ENCODE measurements around the gene CD37. TPM values are rescaled to one million over a fixed set of nuclear protein-coding genes. Genes with fewer than 3 reads are reported as not detected.

Gene CD37
- total RNA-seq, 6 experiments from 2014 or later, result not detected

DNA sequence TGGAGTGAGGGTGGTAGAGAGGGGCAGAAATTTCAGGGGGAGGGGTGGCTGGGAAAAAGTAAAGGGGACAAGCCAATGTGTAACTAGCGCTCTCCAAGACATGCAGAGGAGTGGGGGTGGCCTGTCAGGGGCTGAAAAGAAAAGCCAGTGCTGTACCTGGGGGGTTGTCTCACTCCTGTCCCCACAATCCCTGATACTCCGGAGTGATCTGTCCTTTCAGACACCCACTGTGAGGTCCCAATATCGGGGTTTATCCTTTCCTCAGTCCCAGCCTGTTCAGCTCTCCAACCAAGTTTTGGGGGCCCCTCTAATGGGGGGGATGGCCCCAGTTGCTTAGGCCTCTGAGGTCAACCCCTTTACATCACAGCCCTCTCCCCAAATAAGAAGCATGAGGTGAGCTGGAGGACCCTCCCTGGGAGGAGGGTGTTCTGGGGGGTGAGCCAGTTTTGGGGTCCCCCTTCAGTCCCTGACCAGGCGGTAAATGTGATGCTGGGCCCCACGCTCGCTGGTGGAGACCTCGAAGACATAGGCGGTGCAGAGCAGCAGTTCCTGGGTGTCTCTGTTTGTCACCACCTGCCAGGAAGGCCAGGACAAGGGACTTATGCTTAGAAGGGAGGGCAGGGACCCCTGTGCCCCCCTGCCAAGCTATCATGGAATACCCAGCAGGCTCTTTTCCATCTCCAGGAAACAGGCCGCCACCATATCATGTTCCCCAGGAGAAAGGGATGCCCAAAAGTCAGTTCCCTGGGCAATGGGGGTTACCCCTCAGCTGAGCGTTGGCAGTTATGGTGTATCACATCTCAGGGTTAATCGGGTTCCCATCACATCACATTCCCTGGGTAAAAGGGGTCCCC lies 5.9 kb downstream of the CD37 start:
- Mint-ChIP-seq H3K9me3 (no peaks in the 10 kb centered on the region), H3K36me3 (ENCODE audit: low read depth) (peaks cover 25% of the 10 kb centered on the region), H3K27me3 (ENCODE audit: insufficient read depth) (peaks cover 11% of the 10 kb centered on the region), H3K4me3 (no peak overlapping the region), H3K27ac (no peak overlapping the region), H3K4me1 (ENCODE audit: low read depth) (no peaks in the 10 kb centered on the region)
- DNase-seq, result no peak
- TF ChIP-seq, protein P1, sequence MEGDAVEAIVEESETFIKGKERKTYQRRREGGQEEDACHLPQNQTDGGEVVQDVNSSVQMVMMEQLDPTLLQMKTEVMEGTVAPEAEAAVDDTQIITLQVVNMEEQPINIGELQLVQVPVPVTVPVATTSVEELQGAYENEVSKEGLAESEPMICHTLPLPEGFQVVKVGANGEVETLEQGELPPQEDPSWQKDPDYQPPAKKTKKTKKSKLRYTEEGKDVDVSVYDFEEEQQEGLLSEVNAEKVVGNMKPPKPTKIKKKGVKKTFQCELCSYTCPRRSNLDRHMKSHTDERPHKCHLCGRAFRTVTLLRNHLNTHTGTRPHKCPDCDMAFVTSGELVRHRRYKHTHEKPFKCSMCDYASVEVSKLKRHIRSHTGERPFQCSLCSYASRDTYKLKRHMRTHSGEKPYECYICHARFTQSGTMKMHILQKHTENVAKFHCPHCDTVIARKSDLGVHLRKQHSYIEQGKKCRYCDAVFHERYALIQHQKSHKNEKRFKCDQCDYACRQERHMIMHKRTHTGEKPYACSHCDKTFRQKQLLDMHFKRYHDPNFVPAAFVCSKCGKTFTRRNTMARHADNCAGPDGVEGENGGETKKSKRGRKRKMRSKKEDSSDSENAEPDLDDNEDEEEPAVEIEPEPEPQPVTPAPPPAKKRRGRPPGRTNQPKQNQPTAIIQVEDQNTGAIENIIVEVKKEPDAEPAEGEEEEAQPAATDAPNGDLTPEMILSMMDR (IDR thresholded peaks at IDR 0.05), result no peak

DNA sequence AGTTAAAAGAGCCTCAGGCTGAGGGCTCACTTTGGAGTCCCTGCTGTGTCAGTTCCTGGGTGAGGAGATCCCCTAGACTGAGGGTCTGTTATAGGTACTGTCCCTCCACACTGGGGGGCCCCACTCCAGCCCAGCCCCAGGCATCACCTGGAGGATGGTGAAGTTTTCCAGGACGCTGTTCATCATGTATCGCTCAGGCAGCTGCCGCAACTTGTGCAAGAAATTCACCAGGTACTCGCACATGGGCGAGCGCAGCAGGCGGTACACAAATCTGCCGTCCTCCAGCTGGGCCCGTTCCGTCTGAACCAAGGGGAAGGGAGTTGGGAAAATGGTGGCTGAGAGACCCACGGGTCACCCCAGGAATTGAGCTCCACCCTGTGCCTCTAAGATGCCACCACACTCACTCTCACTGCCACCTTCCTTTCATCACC lies 7.1 kb downstream of the CD37 start:
- peaks cover 25% of the 10 kb centered on the region for H3K36me3 Mint-ChIP-seq (ENCODE audit: low read depth)
- H3K4me1 Mint-ChIP-seq (ENCODE audit: low read depth), result no peaks in the 10 kb centered on the region
- TF ChIP-seq, protein P1 (IDR thresholded peaks at IDR 0.05), result no peak
- no peak overlapping the region for H3K4me3 Mint-ChIP-seq
- DNase-seq, result no peak
- no peaks in the 10 kb centered on the region for H3K9me3 Mint-ChIP-seq
- no peak overlapping the region for H3K27ac Mint-ChIP-seq
- H3K27me3 Mint-ChIP-seq (ENCODE audit: insufficient read depth), result peaks cover 11% of the 10 kb centered on the region

DNA sequence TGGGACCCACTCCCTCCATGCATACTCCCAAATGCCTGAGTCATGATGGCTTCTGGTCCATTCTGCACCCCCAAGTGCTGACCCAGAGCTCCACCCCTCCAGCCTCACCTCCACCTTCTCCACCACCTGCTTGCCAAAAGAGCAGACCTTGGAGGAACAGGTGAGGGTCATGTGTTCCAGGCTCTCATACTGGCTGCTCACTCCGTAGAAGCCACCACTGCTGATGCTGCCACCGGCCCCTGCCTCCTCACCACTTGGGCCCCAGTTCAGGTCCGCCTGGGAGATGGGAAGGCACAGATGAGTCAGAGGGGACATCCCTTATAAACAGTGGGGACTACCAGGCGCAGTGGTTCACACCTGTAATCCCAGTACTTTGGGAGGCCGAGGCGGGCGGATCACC lies 7.9 kb downstream of the CD37 start:
- no peak overlapping the region for H3K4me3 Mint-ChIP-seq
- DNase-seq, result no peak
- H3K36me3 Mint-ChIP-seq (ENCODE audit: low read depth), result peaks cover 32% of the 10 kb centered on the region
- H3K27ac Mint-ChIP-seq, result no peak overlapping the region
- TF ChIP-seq, protein P1 (IDR thresholded peaks at IDR 0.05), result no peak
- H3K4me1 Mint-ChIP-seq (ENCODE audit: low read depth), result no peaks in the 10 kb centered on the region
- no peaks in the 10 kb centered on the region for H3K9me3 Mint-ChIP-seq
- peaks cover 11% of the 10 kb centered on the region for H3K27me3 Mint-ChIP-seq (ENCODE audit: insufficient read depth)

DNA sequence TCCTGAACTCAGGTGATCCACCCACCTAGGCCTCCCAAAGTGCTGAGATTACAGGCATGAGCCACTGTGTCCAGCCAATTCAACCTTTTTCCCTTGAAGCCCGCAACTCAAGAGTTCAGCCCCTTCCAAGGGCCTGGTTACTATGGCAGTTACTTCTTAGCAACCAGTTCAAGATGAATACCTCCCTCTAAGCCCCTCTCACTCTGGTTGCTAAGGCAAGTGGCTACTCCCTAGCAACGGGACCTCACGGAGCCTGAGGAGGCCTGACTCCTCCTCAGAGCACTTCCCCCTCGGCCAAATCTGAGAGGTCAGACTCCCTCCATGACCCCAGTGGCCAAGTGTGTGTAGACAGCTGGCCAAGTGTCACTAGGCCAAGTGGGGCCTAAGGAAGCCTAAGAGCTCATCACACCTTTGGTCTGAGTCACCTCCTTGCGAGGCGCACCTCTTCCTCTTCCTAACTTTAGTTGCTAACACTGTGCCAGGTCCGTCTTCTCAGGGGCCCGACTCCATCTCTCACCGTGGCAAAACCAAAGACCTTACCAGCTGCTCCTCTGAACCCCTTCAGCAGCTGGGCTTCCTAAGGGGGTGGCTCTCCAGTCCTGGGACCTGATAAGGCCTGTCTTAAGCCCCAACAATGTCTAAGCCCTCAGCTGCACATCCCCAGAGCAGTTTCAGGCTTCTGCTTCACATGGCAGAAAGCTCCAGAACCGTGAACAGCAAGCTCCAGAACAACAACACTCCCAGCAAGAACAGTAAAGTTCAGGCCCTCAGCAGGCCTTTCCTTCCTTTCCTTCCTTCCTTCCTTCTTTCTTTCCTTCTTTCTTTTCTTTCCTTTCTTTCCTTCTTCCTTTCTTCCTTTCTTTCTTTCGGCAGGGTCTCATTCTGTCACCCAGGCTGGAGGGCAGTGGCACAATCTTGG lies 9.6 kb downstream of the CD37 start:
- no peak overlapping the region; the same call in 1 of the 2 replicates for H3K27ac Mint-ChIP-seq
- H3K4me3 Mint-ChIP-seq, result no peak overlapping the region
- peaks cover 40% of the 10 kb centered on the region for H3K36me3 Mint-ChIP-seq (ENCODE audit: low read depth)
- H3K27me3 Mint-ChIP-seq (ENCODE audit: insufficient read depth), result peaks cover 5% of the 10 kb centered on the region
- DNase-seq, result no peak
- no peaks in the 10 kb centered on the region for H3K4me1 Mint-ChIP-seq (ENCODE audit: low read depth)
- H3K9me3 Mint-ChIP-seq, result no peaks in the 10 kb centered on the region
- TF ChIP-seq, protein P1 (IDR thresholded peaks at IDR 0.05), result no peak

DNA sequence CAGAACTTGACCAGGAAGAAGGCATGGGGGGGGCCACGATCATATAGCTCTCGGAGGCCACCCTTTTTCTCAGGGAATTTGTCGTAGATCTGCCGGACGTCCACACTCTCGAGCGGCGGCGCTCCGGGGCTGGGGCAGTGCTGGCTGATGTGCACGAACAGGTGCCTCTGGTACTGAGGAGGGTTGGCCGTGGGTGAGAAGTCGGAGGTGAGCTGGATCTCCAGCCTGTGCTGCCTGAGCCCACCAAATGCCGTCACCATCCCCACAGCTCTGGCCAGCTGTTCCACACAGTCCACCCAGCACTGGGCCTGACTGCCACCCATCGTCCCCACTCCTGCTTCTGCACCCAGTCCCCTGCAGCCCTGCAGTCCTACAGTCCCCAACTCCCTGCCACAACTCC lies 12.0 kb downstream of the CD37 start:
- Mint-ChIP-seq H3K4me1 (ENCODE audit: low read depth) (no peaks in the 10 kb centered on the region), H3K4me3 (no peak overlapping the region), H3K9me3 (no peaks in the 10 kb centered on the region), H3K27me3 (ENCODE audit: insufficient read depth) (peaks cover 2% of the 10 kb centered on the region), H3K27ac (no peak overlapping the region), H3K36me3 (ENCODE audit: low read depth) (peaks cover 37% of the 10 kb centered on the region)
- TF ChIP-seq, protein P1 (IDR thresholded peaks at IDR 0.05), result no peak
- DNase-seq, result no peak

All from HFFc6 (cell line).